GM19463 (cell line): ENCODE results near the gene TRERF1.
"Not testable (repeated sequence)": the region's sequence is repeated elsewhere in the genome, so short reads cannot be mapped to it uniquely, and the experiment has no call there.

Experiments
- ATAC-seq: cut with Tn5 transposase; IDR thresholded peaks from one replicate; pipeline ENCODE4 v1.9.1; 2021; ENCODE audit warnings: mild to moderate bottlenecking, moderate library complexity; ENCODE audit not compliant: unreplicated experiment

The TRERF1 gene

DNA sequence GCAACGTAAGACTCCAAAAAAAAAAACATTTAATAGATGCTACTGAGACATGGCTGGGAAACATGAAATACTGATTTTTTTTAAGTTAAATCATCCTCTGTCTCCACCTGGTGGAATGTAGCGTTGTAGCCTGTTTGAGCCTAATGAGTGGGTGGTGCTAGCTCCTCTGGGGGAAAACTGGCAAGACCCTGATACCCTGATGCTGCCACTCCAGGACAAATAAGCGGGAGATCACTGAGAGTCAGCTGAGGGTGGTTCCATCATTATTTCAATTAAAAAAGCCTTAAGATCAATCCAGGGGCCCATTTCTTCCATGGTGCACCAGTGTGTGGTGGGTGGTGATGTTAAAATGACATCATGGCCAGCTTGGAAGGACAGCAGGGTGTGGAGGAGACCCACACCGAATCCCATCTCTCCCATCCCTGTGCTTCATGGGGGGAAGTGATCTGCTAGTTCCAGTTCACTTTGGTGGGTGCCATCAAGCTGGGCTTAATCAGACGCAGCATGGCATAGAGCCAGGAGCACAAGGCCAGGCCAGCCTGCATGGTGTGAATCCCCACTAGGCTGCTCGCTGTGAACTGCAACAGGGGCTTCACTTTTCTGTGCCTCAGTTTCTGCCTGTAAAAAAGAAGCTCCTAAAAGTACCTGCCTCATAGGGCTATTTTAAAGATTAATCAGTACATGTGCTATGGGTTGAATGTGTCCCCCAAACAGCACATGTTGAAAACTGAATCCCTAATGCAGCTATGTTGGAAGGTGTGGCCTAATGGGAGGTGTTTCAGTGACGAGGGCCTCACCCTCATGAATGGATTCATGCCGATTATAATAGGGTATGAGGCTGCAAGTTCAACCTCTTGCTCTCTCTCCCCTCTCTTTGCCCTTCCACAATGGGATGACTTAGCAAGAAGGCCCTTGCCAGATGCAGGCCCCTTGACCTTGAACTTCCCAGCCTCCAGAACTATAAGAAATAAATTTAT is 221.1 kb downstream of the TRERF1 start:
- ATAC-seq = no peak

DNA sequence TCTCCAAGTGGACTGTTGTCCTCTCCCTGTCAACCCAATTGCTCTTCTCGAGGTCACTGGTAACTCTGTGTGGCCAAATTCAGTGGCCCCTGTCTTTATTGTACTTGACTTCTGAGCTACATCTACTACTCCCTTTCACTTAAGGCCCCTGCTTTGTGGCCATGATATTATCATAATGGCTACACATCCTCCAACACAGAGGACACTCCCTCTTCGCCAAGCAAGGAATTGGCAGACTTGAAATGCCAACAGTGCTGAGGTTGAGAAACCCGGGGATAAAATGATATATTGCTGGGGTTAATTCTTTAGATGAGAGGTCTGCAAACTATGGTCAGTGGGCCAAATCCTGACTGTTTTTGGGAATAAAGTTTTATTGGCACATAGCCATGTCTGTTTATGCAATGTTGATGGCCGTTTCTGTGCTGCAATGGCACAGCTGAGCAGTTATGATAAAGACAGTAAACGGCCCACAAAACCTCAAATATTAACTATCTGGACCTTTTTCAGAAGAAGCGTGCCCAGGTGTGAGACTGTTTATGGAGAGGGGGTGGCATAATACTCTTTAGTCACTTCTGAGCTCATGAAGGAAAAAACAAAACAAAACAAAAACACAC is 222.1 kb downstream of the TRERF1 start:
- ATAC-seq = no peak

DNA sequence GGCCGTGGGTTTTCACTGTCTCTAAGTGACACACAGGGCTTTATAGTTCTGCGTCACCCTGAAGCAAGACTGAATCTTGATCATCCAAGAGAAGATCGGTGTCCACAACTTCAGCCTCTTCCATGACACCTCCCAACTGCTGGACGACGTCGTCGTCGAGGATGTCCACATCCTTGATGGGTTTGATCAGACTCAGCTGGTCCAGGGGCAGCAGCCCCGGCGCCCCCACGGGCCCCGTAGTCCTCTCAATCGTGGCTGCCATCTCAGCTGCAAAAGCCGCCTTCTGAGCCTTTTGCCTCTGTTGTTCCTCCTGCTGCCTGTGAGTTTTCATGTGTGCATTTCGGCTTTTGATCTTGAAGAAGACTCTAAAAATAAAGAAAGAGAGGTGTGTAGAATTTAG is 223.4 kb downstream of the TRERF1 start:
- no peak for ATAC-seq

DNA sequence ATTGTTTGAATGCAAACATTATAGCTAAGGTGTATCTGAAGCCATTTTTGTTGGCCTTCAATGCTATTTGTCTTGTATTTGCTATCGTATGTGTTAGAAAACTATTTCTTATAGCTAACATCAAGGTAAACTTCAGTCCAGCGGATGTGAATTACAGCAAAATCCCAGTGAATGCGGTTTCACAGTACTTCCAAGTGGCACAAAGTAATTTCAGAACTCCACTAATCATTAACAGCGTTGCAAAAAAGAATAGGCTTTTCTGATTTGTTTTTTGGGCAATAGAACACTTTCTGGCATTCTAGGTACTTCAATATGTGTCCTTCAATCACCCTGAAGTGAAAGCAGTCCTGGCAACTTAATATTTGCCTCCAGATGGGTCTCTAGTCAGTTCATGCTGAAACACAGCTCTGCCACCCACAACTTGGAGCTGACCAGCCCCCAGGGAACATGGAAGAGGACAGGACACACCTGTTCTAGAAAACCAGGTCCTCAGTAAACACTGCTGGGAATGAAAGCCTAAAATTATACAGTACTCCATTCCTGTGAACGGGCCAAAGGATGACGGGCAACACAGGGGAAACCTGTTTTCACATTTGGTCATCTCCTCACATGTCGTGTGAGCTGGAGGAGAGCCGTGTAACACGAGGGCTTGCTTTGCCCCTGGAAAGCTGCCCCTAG is 224.4 kb downstream of the TRERF1 start:
- ATAC-seq = no peak

DNA sequence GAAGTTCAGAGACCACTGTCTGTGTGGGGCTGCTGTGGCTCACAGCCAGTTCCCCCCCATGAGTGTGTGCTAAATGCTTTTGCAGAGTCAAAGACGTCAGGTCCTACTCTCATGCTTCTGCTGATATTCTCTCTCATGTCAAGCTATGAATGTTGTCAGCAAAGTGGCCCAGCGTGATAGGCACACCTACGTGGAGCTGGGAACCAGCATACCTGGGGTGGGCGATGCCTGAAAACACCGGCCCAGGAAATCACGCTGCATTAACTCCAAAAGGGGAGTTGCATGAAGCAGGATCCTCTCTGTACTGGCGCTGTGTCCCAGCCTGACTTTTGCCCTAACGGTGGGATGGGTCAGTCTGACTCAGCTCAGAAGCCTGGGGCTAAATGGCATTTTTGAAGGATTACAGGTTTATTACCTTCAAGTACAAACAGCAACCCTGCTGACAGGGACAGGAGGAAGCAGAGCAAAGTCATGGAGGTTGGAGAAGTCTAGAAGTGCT is 225.0 kb downstream of the TRERF1 start:
- no peak for ATAC-seq

DNA sequence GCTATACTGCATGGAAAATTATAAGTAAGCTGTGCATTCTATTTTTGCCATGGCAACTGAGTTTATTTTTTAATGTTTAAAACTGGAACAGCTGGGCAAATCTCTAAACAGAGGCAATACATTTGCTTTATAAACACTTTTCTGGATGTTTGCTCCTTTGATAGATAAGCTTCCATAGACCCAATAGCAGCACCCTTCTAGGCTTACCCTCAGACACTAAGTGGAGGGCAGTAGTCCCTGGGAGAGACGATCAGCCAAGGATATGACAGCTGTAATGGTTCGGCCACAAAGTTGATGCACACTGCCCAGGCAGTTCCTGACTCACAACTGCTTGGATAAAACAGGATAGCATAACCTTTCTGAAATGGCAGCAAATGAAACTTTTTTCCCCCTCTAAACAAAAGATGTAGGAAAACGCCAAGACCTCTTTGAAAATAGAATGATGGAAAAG is 225.5 kb downstream of the TRERF1 start:
- ATAC-seq = no peak

DNA sequence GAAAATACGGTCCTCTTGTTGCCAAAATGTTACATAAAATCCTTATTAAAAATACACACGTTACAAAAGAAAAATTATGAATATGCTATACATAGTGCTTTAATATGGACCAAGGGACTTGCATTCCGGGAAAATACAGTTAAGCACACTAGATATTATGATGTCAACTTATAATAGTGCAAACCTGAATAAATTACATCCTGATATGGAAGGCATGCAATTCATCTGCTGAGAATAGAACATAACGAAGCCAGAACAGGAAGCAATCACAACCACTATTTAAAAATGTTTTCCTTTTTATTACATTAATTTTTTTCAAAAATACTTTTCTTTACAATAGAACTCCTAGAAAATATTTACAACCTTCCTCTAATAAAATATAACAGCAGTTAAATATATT is 226.3 kb downstream of the TRERF1 start:
- ATAC-seq = no peak

DNA sequence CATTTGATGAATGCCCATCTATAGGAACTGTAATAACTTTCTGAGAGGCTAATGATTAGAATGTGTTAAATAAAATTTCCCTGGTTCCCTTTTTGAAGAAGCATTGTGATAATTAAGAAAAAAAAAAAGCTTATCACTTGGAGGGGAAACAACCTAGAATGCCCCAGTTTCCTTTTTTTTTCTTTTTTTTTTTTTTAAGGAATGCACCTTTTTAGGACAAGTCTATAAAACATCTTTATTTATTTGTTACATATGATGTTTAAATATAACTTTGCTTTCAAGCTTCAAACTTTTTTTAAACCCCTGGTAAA is 226.7 kb downstream of the TRERF1 start:
- ATAC-seq = no peak

DNA sequence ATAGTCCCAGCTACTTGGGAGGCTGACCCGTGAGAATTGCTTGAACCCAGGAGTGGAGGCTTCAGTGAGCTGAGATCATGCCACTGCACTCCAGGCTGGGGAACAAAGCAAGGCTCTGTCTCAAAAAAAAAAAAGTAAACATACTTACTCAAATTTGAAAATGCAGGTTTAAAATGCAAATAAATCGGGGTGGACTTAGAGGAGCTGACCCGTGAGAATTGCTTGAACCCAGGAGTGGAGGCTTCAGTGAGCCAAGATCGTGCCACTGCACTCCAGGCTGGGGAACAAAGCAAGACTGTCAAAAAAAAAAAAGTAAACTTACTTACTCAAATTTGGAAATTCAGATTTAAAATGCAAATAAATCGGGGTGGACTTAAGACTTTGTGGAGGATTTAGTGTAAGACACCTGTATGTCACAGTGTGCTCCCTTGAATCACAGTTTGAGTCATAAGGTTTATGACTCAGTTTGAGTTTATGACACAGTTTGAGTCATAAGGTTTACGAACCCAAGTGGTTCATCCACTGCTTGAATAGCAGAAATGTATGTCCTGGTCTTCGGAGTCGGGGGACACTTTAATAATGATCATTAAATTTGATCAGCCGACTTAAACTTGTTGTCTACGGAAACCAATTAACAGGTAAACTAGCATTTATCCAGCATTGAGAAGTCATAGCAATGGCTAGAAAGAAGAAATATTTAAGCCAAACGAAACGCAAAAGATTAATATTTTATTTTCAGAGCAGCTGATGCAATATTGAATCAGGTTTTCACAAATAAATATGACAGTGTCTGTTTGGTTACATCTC is 227.3 kb downstream of the TRERF1 start:
- ATAC-seq = peak; percentile 83

DNA sequence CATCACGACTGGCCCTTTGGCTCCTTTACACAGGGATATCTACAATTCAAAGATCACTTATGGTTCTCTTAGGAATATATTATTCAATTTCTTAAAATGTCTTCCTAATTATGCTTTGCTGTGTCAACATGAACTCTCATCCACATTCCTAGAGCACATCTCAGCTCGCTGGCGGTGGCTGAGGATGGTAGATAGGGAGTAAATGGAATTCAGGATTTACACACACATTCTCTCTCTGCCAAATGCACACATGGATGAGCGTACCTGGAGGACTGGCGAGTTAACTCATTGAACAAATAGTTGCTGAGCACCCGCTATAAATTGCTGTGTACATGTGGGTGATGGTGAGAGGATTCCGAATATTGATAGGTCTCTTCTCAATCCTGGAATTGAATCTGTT is 229.3 kb downstream of the TRERF1 start:
- no peak for ATAC-seq

DNA sequence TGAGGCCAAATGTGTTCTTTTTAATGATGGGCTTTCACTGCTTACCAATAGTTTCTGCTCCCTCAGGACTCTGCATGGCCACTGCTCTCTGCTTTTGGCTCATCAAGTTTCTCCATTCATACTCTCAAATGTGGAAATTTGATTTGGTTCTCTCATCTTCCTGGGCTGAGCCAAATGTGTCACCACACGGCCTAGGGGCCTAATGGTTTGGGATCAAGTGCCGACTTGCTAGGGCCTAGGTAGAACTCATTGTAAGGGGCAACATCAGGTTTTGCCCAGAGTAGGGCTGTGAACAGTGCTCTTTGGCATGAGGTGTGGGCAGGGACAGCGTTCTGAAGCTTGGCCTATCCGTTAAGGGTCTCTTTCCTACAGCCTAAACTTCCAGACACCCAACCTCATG is 230.2 kb downstream of the TRERF1 start:
- no peak for ATAC-seq

DNA sequence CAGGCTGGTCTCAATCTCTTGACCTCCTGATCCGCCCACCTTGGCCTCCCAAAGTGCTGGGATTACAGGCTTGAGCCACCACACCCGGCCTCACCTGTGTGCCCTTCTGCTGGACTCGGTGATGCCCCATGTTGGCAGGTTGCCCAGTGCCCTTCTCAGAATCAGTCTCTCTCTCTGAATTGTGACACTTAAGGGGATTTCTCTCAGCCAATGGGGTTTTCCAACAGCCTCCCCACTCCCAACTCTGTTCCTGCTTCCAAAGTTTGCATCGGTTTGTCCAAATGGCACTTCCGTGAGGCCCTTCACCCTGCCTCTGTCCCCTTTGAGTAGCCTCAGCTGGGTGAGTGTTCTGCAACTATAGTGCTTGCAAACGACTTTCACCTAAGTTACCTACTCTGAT is 230.9 kb downstream of the TRERF1 start:
- no peak for ATAC-seq

DNA sequence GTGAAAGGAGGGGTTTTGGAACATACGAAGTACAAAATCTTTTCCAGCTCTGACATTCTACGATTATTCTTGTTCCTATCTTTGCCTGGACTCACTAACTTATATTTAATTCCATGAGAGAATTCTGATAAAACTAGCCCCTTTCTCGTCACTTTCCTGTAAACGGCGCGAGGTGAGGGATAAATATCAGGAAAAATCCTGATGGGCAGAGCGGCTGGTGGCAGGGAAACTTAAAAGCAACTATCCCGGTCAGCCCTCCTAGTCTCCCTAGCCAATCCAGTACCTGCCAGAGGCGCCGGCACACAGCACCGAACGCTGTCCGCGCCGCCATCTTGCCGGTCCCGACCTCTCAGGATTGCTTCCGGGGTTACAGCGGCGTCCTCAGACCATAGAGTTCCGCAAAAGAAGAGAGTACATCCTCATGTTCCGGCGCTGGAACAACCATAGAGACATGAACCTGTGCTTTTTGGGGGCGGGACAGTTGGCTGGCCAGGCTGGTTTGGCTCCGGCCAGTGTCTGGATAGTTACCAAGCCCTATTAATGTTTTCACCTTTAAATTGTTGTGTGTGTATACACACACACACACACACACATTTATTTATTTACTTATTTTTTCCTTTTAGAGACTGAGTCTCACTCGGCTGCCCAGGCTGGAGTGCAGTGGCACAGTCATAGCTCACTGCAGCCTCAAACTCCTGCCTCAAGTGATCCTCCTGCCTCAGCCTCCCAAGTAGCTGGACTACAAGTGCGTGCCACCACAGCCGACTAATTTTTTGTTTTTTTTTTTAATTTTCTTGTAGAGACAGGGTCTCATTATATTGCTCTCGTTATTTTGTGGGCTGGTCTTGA is 234.0 kb downstream of the TRERF1 start, which contains the start of gene MRPS10:
Gene MRPS10 (minus strand): TSS at position 343 of the 849 bp plus-strand sequence. CDS start 12 bp downstream, at position 331.
- peak; percentile 94 for ATAC-seq

DNA sequence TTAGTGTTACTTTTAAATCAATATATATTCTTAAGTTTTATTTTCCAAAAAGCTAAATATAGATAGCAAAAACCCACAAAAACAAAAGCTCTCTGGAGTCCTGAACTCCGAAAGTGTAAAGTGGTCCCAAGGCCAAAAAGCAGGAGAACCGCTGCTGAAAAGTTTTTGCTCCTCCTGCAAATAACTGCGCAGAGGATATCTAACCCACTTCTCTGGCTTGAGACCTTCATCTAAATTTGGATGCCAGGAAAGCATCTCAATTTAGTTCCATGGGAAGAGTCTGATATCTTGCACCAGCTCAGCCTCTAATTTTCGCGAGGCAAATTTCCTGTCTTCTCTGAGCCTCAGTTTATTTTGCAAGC is 234.6 kb downstream of the TRERF1 start:
- no peak for ATAC-seq

DNA sequence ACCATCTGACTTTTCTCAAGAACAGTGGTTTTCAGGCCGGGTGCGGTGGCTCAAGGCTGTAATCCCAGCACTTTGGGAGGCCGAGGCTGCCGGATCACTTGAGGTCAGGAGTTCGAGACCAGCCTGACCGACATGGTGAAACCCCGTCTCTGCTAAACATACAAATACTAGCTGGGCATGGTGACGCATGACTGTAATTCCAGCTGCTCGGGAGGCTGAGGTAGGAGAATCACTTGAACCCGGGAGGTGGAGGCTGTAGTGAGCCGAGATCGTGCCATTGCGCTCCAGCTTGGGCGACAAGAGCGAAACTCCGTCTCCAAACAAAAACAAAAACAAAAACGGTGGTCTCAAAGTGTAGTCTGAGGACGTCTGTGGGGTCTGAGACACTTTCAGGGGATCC is 235.2 kb downstream of the TRERF1 start:
- not testable (repeated sequence) for ATAC-seq

DNA sequence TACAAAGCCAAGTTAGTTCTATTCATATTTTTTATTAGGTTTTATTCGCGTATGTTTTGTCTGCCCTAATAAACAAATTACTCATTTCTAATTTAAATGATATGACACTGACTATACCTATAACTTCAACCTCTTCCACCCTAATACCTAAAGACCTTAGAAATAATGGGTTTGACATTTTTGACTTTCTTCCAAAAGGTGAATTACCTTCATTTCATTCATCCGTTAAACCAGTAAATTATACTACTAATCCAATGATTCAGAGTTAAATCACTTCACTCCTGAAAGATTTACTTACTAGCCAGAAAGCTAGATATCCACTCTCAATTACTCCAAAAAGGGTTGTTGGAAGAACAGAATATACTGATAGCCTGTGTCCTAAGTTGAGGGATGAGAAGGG is 239.3 kb downstream of the TRERF1 start:
- no peak for ATAC-seq

DNA sequence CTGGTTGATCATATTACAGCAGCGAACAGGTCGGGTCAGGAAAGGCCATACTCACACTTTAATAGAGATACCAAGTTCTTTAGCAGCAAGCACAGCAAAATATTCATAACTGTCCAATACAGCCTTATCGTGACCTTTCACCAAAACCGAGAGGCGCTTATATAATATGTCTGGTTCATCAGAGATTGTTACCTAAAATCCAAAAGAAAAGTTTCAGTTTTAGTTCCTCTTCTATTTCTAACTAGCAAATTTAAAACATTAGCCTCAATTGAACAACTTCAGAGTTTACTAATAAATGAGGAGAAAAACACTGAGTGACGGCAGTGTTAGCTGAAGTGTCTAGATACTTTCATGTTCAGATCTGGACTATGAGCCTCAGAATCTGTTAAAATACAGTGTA is 240.0 kb downstream of the TRERF1 start:
- ATAC-seq = peak; percentile 58

DNA sequence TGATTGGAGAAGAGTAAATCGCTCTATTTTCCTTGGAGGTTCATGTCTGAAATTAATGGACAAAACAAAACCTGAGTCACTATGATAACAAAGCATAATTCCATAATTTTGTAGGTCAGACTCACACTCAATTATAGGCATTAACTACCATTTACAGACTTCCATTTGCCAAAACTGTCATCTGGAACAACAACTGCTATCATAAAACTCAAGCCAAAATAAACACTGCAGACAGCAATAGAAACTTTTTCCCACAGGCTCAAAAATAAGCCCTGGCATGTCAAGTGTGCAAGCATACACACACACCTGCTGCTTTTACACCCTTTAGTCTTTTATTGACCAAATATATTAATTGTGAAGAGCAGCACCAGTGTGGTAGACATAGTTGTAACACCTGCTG is 241.2 kb downstream of the TRERF1 start:
- ATAC-seq = no peak

DNA sequence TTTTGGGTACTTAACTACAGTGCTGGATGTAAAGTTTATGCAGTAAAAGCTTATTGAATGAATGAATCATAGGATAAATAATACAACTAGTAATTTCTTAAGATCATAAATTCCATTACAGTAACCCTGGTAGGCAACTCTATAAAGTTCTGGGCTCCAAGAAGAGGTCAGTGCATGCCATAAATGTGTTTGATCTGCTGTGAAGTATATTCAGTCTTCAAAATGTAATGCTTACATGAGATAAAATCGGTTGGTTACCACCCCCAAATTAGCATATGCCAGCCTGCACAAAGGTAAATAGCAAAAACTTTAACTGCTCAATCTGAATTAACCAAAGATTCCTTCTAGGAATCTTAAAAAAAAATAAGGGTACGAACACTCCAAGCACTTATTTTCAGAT is 244.2 kb downstream of the TRERF1 start:
- ATAC-seq = not testable (repeated sequence)

DNA sequence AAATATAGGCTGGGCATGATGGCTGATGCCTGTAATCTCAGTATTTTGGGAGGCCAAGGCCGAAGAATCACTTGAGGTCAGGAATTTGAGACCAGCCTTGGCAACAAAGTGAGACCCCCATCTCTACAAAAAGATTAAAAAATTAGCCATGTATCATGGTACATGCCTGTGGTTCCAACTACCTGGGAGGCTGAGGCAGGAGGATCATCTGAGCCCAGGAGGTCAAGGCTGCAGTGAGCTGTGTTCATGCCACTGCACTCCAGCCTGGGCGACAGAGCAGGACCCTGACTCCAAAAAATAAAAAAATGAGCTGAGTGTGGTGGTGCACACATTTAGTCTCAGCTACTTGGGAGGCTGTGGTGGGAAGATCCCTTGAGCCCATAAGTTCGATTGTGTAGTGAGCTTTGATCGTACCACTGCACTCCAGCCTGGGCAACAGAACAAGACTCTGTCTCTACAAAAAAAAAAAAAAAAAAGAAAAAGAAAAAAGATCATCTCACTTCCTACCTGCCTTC is 246.9 kb downstream of the TRERF1 start:
- ATAC-seq = no peak
